Measurements from ENCODE around the gene ARHGAP40. TPM values are rescaled to one million over a fixed set of nuclear protein-coding genes. Genes with fewer than 3 reads are reported as not detected.

Gene ARHGAP40
- total RNA-seq, 4 donors from 2014 or later = not detected

DNA sequence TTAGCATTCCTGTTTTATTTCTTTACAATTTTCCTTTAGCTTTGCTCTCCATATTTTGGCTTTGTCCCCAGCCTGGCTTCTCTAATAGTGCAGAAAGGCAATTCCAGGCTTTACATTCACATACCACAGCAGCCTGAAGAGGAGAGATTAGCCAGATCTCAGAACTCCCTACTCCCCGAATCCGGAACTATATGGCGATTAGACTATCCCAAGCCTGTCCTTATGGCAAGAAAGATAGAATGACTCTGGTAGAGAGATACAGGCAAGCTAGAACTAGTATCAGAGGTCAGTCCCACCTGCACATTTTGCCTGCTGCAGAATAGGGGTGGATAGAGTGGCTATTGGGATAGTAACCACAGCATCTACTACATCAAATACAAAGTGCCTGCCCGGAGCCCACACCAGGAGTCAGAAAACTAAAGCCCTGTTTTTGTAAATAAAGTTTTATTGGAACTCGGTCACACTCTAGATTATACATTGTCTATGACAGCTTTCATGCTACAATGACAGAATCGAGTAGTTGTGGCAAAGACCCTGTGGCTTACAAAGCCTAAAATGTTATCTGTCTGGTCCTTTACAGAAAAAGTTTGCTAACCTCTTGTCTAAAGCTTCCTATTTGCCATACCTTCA lies 37.7 kb upstream of the ARHGAP40 start:
- TF ChIP-seq, protein P1, sequence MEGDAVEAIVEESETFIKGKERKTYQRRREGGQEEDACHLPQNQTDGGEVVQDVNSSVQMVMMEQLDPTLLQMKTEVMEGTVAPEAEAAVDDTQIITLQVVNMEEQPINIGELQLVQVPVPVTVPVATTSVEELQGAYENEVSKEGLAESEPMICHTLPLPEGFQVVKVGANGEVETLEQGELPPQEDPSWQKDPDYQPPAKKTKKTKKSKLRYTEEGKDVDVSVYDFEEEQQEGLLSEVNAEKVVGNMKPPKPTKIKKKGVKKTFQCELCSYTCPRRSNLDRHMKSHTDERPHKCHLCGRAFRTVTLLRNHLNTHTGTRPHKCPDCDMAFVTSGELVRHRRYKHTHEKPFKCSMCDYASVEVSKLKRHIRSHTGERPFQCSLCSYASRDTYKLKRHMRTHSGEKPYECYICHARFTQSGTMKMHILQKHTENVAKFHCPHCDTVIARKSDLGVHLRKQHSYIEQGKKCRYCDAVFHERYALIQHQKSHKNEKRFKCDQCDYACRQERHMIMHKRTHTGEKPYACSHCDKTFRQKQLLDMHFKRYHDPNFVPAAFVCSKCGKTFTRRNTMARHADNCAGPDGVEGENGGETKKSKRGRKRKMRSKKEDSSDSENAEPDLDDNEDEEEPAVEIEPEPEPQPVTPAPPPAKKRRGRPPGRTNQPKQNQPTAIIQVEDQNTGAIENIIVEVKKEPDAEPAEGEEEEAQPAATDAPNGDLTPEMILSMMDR (IDR thresholded peaks at IDR 0.05; ENCODE audit: low read depth) = no peak

DNA sequence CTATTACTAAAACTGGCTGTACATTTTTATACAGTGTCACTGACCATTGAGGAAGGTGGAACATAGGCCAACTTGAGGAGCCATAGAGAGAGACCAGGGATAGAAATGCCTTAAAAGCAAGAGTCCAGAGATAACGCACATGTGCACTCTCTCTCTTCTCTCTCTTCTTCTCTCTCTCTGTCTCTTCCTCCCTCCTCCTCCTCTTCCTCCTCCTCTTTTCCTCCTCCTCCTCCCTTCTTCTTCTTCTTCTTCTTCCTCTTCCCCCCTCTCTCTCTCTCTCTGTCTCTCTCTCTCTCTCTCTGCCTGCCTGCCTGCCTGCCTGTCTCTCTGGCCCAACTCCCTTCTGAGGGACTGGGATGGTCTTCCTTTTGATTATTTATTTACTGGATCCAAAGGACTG lies 36.9 kb upstream of the ARHGAP40 start:
- TF ChIP-seq, protein P1 (IDR thresholded peaks at IDR 0.05; ENCODE audit: low read depth) = no peak

DNA sequence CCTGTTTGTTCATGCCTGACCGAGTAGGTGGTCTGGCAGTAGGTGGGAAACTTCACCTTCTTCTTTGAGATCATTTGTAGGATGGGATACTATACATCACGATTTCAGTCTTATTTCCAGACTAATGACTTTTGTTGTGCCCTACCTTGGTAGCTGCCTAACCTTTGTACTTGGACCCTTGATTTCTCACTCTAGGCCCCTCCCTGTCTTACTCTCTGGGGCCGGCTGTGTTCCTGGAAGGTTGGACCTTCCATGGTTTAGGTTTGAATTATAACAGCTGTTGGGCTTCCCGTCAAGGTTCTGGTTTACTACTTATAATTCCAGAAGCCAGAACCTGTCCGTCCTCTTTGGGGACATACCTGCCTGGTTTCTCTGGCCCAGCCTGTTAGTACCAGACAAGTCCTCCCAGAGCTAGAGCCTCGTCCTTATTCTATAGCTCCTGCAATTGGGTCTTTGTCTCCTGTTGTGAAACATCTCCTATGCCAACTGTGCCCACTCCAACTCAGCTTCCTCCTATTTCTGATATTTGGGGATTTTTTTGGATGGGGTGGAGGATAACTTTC lies 35.5 kb upstream of the ARHGAP40 start:
- TF ChIP-seq, protein P1 (IDR thresholded peaks at IDR 0.05; ENCODE audit: low read depth) = no peak

DNA sequence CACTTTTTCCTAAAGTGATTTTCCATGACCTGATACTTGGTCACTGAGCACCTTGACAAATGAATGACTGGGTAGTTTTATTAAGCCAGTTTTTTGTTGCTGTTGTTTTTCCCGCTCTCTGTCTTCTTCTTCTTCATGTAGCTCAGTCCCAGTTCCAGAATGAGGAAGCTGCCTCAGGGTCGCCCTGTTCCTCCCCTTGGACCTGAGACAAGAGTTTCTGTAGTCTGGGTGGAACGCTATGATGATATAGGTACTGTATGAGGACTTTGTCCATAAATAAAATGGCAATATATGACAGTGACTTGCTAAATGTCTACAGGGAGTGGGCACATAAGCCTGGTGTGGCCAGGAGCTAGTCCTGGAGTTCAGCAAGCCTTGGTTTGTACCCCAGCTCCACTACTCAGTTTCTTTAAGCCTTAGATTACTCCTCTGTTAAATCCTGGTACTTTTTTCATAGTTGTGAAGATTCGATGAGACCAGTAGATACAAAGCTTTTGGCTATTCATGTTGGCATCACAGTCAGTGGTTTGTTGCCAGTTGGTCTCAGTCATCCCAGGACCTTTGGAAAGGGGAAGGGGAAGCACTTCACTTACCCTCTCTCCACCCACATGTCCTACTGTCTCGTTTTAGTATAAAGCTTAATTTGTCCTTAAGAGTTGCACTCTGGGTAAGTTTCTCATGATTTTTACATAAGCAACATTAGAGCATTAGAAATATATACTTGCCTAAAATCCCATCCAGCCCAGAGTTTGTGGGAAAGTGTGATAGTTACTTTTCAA lies 31.7 kb upstream of the ARHGAP40 start:
- TF ChIP-seq, protein P1 (IDR thresholded peaks at IDR 0.05; ENCODE audit: low read depth) = no peak

DNA sequence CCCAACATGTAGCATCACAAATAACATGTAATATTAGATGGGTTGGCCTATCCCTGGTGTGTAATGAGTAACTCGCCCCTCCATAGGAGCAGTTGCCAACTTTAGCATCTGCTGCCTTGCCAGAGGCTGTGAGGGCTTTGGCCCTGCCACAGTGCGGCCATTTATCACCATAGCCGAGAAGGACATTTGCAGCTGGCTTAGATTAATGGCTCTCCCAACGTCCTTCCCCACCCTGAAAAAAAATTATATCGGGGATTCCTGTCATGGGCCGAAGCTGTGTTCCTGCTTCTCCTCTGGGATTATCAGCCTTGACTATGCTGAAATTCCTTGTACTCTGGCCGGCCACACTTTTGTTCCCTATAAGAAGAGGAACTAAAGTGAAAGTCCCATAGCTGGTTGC lies 28.2 kb upstream of the ARHGAP40 start:
- TF ChIP-seq, protein P1 (IDR thresholded peaks at IDR 0.05; ENCODE audit: low read depth) = no peak

DNA sequence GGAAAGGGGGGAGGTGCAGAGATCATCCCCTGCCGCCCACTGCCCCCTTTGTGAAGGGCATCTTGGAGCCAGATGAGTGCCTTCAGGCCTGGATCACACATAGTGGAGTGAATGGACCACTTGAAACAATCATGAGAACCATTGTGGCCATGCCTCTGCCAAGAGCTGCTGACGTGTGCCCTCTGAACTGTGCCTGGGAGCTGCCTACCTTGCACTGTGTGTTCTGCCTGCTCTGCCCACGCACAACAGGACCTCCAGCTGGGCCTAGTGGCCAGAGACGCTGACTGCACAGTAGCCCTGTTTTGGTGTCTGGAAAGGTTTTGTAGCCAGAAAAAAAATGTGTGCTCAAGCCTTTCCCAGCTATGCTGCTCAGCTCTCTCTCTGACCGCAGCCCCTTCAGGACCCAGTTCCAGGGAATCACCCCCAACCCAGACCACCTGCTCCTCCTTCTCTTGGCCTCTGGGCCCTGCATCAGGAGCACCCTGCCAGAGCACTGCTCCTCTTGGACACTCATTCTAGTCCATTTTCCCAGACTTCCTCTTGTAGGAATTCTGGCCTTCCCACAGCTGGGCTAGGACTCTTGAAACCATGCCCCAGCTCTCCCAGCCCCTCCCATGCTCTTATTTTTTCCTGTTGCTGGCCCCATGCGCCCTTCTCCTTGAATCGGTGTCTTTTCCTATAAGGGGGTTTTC lies 22.2 kb upstream of the ARHGAP40 start:
- TF ChIP-seq, protein P1 (IDR thresholded peaks at IDR 0.05; ENCODE audit: low read depth) = no peak

DNA sequence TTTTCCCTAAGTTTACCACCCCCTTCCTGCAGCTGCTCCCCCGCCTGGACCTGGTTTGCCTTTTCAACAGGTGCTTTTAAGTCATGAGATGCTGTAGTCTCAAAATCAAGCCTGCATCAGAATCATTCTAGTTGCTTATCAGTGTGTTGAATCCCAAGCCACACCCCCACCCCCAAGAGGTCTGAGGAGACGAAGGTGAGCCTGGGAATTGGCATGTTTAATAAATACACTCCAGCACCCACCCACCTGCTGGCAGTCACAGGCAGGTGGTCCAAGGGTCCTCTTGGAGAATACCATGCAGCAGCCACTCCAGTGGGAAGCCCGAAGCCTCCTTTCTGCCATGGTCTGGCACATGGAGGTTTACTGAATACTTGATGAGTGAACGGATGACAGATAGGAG lies 21.7 kb upstream of the ARHGAP40 start:
- TF ChIP-seq, protein P1 (IDR thresholded peaks at IDR 0.05; ENCODE audit: low read depth) = no peak

All from subcutaneous adipose tissue (tissue), 4 donors.